Measurements from ENCODE around the gene GALNTL6. TPM values are rescaled to one million over a fixed set of nuclear protein-coding genes. Genes with fewer than 3 reads are reported as not detected.

The GALNTL6 gene
- total and polyA plus RNA-seq, 2 donors (not counting 3 experiments of a cell fraction or from before 2014, with no cell fraction given): not detected

- H3K4me3 ChIP-seq (replicated peaks in 1 of 3; ENCODE audit: insufficient read depth in 1 of 3, low read depth in 1 of 3, low read length in 3 of 3): no peak overlapping the region
- no peaks in the 10 kb centered on the region for H3K27me3 ChIP-seq (ENCODE audit: control insufficient read depth in 2 of 2, insufficient read depth in 2 of 2, low read length in 2 of 2)
- no TSS peak for BruUV-seq (replicated peaks)
- no peak overlapping the region for H2AFZ ChIP-seq (ENCODE audit: low read depth, low read length)
- H3K4me1 ChIP-seq (ENCODE audit: control insufficient read depth, extremely low read depth, insufficient read depth, low read length): no peaks in the 10 kb centered on the region
- no peak overlapping the region for H3K27ac ChIP-seq (ENCODE audit: insufficient read depth, low read depth, low read length)
- no peak overlapping the region for H3K4me2 ChIP-seq (ENCODE audit: insufficient read depth, low read length)
- intact Hi-C loops (cut with micrococcal nuclease) (loop anchor here (1.0 to 5.0 kb wide), 5 partner anchors 82 to 232 kb away; no protein-coding TSS in a partner anchor), dilution Hi-C loops (cut with MboI; ENCODE audit: extremely low pct_ligation_motif_present, low sequenced_read_pairs) (no loop called here)
- H3K9ac ChIP-seq (replicated peaks; ENCODE audit: extremely low read depth, insufficient read depth, low read length): no peak overlapping the region
- TF ChIP-seq FOS (IDR thresholded peaks at IDR 0.05; ENCODE audit: borderline replicate concordance, insufficient read depth, low read length): no peak
- TF ChIP-seq, protein P1, sequence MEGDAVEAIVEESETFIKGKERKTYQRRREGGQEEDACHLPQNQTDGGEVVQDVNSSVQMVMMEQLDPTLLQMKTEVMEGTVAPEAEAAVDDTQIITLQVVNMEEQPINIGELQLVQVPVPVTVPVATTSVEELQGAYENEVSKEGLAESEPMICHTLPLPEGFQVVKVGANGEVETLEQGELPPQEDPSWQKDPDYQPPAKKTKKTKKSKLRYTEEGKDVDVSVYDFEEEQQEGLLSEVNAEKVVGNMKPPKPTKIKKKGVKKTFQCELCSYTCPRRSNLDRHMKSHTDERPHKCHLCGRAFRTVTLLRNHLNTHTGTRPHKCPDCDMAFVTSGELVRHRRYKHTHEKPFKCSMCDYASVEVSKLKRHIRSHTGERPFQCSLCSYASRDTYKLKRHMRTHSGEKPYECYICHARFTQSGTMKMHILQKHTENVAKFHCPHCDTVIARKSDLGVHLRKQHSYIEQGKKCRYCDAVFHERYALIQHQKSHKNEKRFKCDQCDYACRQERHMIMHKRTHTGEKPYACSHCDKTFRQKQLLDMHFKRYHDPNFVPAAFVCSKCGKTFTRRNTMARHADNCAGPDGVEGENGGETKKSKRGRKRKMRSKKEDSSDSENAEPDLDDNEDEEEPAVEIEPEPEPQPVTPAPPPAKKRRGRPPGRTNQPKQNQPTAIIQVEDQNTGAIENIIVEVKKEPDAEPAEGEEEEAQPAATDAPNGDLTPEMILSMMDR (IDR thresholded peaks at IDR 0.05; ENCODE audit: extremely low read depth in 1 of 2, insufficient read depth in 1 of 2, low read depth in 1 of 2, low read length in 2 of 2): peak; percentile 33 to 41
- ChIA-PET CTCF (interaction anchor here (0.6 to 3.2 kb wide), 9 partner anchors 12 to 276 kb away, joined by 3 to 67 read pairs (median 3); no protein-coding TSS in a partner anchor), POLR2A (no interaction called here)
- DNase-seq (ENCODE audit: low read depth, low spot score) (peak; percentile 38), FAIRE-seq (peak; percentile 65)
- no peaks in the 10 kb centered on the region for H3K36me3 ChIP-seq (ENCODE audit: control insufficient read depth in 2 of 2, extremely low read depth in 1 of 2, insufficient read depth in 2 of 2, low read length in 2 of 2)
- H3K9me3 ChIP-seq (replicated peaks; ENCODE audit: control insufficient read depth, insufficient read depth, low read length): no peaks in the 10 kb centered on the region
- no peaks in the 10 kb centered on the region for H4K20me1 ChIP-seq (replicated peaks; ENCODE audit: control insufficient read depth, extremely low read depth, insufficient read depth, low read length)
- no peaks in the 10 kb centered on the region for H3K79me2 ChIP-seq (ENCODE audit: control insufficient read depth, insufficient read depth, low read length)
- H3K9me1 ChIP-seq (replicated peaks; ENCODE audit: control insufficient read depth, extremely low read depth, insufficient read depth, low read length): no peaks in the 10 kb centered on the region
Measured at GRCh38 chr4:173025131-173025530, 1211.9 kb downstream of the GALNTL6 start.

DNA sequence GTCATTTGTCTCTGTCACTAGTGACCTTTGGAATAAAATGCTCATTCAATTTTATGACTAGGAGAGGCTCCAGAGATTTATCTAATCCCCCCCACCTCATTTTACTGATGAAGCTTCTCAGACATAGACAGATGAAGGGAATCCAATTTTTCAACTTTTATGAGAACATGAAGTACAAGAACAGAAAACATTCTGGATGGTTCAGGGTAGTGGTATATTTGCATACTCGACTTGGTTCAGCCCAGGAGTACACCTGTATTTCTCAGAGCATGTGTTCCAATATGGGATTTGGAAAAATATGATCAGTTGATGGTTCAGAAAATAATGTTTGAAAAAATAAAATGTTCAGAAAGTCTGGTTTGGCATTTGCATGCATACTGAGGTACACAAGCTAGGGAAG, 1224.0 kb downstream of the GALNTL6 start:
- H3K9me1 ChIP-seq (replicated peaks; ENCODE audit: control insufficient read depth, extremely low read depth, insufficient read depth, low read length): no peaks in the 10 kb centered on the region
- intact Hi-C loops (cut with micrococcal nuclease): no loop called here
- no peak overlapping the region for H3K27ac ChIP-seq (ENCODE audit: insufficient read depth, low read depth, low read length)
- dilution Hi-C loops (cut with MboI; ENCODE audit: extremely low pct_ligation_motif_present, low sequenced_read_pairs): no loop called here
- FAIRE-seq (no peak), DNase-seq (ENCODE audit: low read depth, low spot score) (no peak)
- H4K20me1 ChIP-seq (replicated peaks; ENCODE audit: control insufficient read depth, extremely low read depth, insufficient read depth, low read length): no peaks in the 10 kb centered on the region
- no peak overlapping the region for H3K9ac ChIP-seq (replicated peaks; ENCODE audit: extremely low read depth, insufficient read depth, low read length)
- POLR2A ChIA-PET: no interaction called here
- no peaks in the 10 kb centered on the region for H3K9me3 ChIP-seq (replicated peaks; ENCODE audit: control insufficient read depth, insufficient read depth, low read length)
- no peaks in the 10 kb centered on the region for H3K36me3 ChIP-seq (ENCODE audit: control insufficient read depth in 2 of 2, extremely low read depth in 1 of 2, insufficient read depth in 2 of 2, low read length in 2 of 2)
- no peaks in the 10 kb centered on the region for H3K4me1 ChIP-seq (ENCODE audit: control insufficient read depth, extremely low read depth, insufficient read depth, low read length)
- no TSS peak for BruUV-seq (replicated peaks)
- H3K79me2 ChIP-seq (ENCODE audit: control insufficient read depth, insufficient read depth, low read length): no peaks in the 10 kb centered on the region
- H2AFZ ChIP-seq (ENCODE audit: low read depth, low read length): no peak overlapping the region
- CTCF ChIA-PET: interaction anchor here (1.1 to 2.5 kb wide), 2 partner anchors 23 to 220 kb away, joined by 3 to 11 read pairs; no protein-coding TSS in a partner anchor
- H3K27me3 ChIP-seq (ENCODE audit: control insufficient read depth in 2 of 2, insufficient read depth in 2 of 2, low read length in 2 of 2): peaks cover 0 to 2% of the 10 kb centered on the region in 2 experiments
- no peak for TF ChIP-seq POLR2A (IDR thresholded peaks at IDR 0.05; ENCODE audit: low read depth, low read length)
- TF ChIP-seq GATA2 (IDR thresholded peaks at IDR 0.05; ENCODE audit: insufficient read depth, insufficient read length, low read depth, low read length): no peak
- no peak for TF ChIP-seq POLR2AphosphoS5 (IDR thresholded peaks at IDR 0.05; ENCODE audit: insufficient read depth, low read depth, low read length)
- TF ChIP-seq, protein P2, sequence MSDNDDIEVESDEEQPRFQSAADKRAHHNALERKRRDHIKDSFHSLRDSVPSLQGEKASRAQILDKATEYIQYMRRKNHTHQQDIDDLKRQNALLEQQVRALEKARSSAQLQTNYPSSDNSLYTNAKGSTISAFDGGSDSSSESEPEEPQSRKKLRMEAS (IDR thresholded peaks at IDR 0.05; ENCODE audit: insufficient read depth, insufficient read length): no peak
- TF ChIP-seq EZH2 (IDR thresholded peaks at IDR 0.05; ENCODE audit: borderline replicate concordance, low read depth, low read length, severe bottlenecking): no peak
- no peak for TF ChIP-seq MYC (IDR thresholded peaks at IDR 0.05; ENCODE audit: low read depth, low read length)
- no peak for TF ChIP-seq JUN (IDR thresholded peaks at IDR 0.05; ENCODE audit: borderline replicate concordance, insufficient read depth, insufficient read length, low read depth)
- TF ChIP-seq, protein P1 (IDR thresholded peaks at IDR 0.05; ENCODE audit: extremely low read depth in 1 of 2, insufficient read depth in 1 of 2, low read depth in 1 of 2, low read length in 2 of 2): no peak
- no peak overlapping the region for H3K4me3 ChIP-seq (replicated peaks in 1 of 3; ENCODE audit: insufficient read depth in 1 of 3, low read depth in 1 of 3, low read length in 3 of 3)
- H3K4me2 ChIP-seq (ENCODE audit: insufficient read depth, low read length): no peak overlapping the region

All from endothelial cell of umbilical vein (primary cell).